Ishikawa (cell line): ENCODE results near the gene GART.

ENCODE experiments used
- CEBPB ChIP-seq: IDR thresholded peaks from 2 replicates; pipeline ENCODE4 v1.6.1; 2012
- CREB1 ChIP-seq: IDR thresholded peaks from 2 replicates; pipeline ENCODE4 v1.6.1; 2012; ENCODE audit warnings: low read depth
- EGR1 ChIP-seq: IDR thresholded peaks from 2 replicates; pipeline ENCODE4 v1.6.1; 2012
- EP300 ChIP-seq: IDR thresholded peaks from 2 replicates; pipeline ENCODE4 v1.6.1; 2012; ENCODE audit warnings: borderline replicate concordance
- FOXM1 ChIP-seq: IDR thresholded peaks from 2 replicates; pipeline ENCODE4 v1.6.1; 2012; ENCODE audit warnings: low read depth, borderline replicate concordance
- MAX ChIP-seq: IDR thresholded peaks from 2 replicates; pipeline ENCODE4 v1.6.1; 2012
- NFIC ChIP-seq: IDR thresholded peaks from 2 replicates; pipeline ENCODE4 v1.6.1; 2012
- RAD21 ChIP-seq: IDR thresholded peaks from 2 replicates; pipeline ENCODE4 v1.6.1; 2012; ENCODE audit warnings: low read depth
- REST ChIP-seq: IDR thresholded peaks from 2 replicates; pipeline ENCODE4 v1.6.1; 2012; ENCODE audit warnings: low read depth, mild to moderate bottlenecking
- TAF1 ChIP-seq: IDR thresholded peaks from 2 replicates; pipeline ENCODE4 v1.6.1; 2012; ENCODE audit warnings: low read depth, mild to moderate bottlenecking
- TCF12 ChIP-seq: IDR thresholded peaks from 2 replicates; pipeline ENCODE4 v1.6.1; 2012; ENCODE audit warnings: low read depth
- TEAD4 ChIP-seq: IDR thresholded peaks from 2 replicates; pipeline ENCODE4 v1.6.1; 2012
- USF1 ChIP-seq: IDR thresholded peaks from 2 replicates; pipeline ENCODE4 v1.6.1; 2012
- YY1 ChIP-seq: IDR thresholded peaks from 2 replicates; pipeline ENCODE4 v1.6.1; 2012; ENCODE audit warnings: low read depth
- ZBTB7A ChIP-seq: IDR thresholded peaks from 2 replicates; pipeline ENCODE4 v1.6.1; 2012; ENCODE audit warnings: low read depth

The GART gene

GRCh38 chr21:33505833-33506232 lies 36.1 kb downstream of the GART start:
- no peak for TF ChIP-seq USF1
- no peak for TF ChIP-seq EP300
- TF ChIP-seq EGR1 = no peak
- TF ChIP-seq CREB1 = no peak
- no peak for TF ChIP-seq FOXM1
- no peak for TF ChIP-seq CEBPB
- TF ChIP-seq TAF1 = no peak
- no peak for TF ChIP-seq TEAD4
- TF ChIP-seq RAD21 = no peak
- TF ChIP-seq ZBTB7A = no peak
- TF ChIP-seq YY1 = no peak
- no peak for TF ChIP-seq NFIC
- no peak for TF ChIP-seq REST
- no peak for TF ChIP-seq MAX
- TF ChIP-seq TCF12 = no peak

GRCh38 chr21:33496345-33496744 lies 45.6 kb downstream of the GART start:
- TF ChIP-seq TAF1 (no peak), EP300 (no peak), EGR1 (no peak), FOXM1 (no peak), USF1 (no peak), RAD21 (no peak), CREB1 (no peak), YY1 (no peak), CEBPB (no peak), NFIC (no peak), ZBTB7A (no peak), REST (no peak), TEAD4 (no peak), MAX (no peak), TCF12 (no peak)

GRCh38 chr21:33495743-33496142 lies 46.2 kb downstream of the GART start:
- TF ChIP-seq CEBPB (no peak), TAF1 (no peak), USF1 (no peak), TCF12 (no peak), REST (no peak), NFIC (no peak)

- TF ChIP-seq EP300 = no peak
- no peak for TF ChIP-seq RAD21
- TF ChIP-seq FOXM1 = no peak
- no peak for TF ChIP-seq REST
- no peak for TF ChIP-seq TAF1
- no peak for TF ChIP-seq EGR1
- TF ChIP-seq YY1 = no peak
- TF ChIP-seq NFIC = no peak
- TF ChIP-seq MAX = no peak
- TF ChIP-seq TEAD4 = no peak
- no peak for TF ChIP-seq CREB1
- no peak for TF ChIP-seq USF1
- TF ChIP-seq CEBPB = no peak
- no peak for TF ChIP-seq ZBTB7A
- no peak for TF ChIP-seq TCF12
These were observed 48.2 kb downstream of the GART start for GRCh38 chr21:33493756-33494155.
